HL-60 (cell line): ENCODE measurements around the gene HAPLN2.

Experiments used
- GABPA ChIP-seq: IDR thresholded peaks from 2 replicates; pipeline ENCODE4 v1.6.1; 2012; ENCODE audit warnings: low read depth
- POLR2AphosphoS5 ChIP-seq: IDR thresholded peaks from 2 replicates; pipeline ENCODE4 v1.6.1; 2012; ENCODE audit warnings: low read depth
- TF ChIP-seq, protein P1 (sequence below): IDR thresholded peaks from one replicate; pipeline ENCODE4 v1.5.1; 2011; ENCODE audit warnings: low read length, control low read depth, inconsistent platforms; ENCODE audit not compliant: insufficient read depth
- TF ChIP-seq, protein P2 (sequence below): IDR thresholded peaks from 2 replicates; pipeline ENCODE4 v1.6.1; 2012; ENCODE audit warnings: low read depth; ENCODE audit not compliant: insufficient replicate concordance

DNA sequence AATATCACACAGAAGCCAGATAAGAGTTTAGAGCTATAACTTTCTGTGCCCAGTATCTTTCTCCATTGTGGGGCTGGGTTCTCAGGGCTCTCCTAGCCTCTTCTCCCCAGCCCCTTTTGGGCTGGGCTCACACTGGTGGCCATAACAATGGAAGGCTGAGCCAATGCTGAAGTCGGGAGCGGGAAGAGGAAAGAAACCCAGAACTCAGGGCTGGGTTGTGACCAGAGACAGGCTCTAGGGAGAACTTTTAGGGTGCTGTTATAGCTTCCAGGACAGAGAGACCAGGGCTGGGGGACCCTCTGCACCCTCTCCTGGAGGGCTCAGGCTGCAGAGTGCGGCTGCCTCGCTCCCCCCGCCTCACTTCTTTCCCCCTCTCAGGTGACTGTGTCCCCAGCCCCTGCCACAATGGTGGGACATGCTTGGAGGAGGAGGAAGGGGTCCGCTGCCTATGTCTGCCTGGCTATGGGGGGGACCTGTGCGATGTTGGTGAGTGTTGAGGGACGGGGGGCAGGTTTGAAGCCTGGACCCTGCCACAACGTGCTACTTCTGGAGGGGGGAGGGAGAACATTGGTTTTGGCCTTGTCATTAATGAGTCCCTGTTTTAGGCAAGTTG, 36.8 kb downstream of the HAPLN2 start:
- TF ChIP-seq, protein P1, sequence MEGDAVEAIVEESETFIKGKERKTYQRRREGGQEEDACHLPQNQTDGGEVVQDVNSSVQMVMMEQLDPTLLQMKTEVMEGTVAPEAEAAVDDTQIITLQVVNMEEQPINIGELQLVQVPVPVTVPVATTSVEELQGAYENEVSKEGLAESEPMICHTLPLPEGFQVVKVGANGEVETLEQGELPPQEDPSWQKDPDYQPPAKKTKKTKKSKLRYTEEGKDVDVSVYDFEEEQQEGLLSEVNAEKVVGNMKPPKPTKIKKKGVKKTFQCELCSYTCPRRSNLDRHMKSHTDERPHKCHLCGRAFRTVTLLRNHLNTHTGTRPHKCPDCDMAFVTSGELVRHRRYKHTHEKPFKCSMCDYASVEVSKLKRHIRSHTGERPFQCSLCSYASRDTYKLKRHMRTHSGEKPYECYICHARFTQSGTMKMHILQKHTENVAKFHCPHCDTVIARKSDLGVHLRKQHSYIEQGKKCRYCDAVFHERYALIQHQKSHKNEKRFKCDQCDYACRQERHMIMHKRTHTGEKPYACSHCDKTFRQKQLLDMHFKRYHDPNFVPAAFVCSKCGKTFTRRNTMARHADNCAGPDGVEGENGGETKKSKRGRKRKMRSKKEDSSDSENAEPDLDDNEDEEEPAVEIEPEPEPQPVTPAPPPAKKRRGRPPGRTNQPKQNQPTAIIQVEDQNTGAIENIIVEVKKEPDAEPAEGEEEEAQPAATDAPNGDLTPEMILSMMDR, result no peak
- TF ChIP-seq POLR2AphosphoS5 (no peak), GABPA (no peak)
- TF ChIP-seq, protein P2, sequence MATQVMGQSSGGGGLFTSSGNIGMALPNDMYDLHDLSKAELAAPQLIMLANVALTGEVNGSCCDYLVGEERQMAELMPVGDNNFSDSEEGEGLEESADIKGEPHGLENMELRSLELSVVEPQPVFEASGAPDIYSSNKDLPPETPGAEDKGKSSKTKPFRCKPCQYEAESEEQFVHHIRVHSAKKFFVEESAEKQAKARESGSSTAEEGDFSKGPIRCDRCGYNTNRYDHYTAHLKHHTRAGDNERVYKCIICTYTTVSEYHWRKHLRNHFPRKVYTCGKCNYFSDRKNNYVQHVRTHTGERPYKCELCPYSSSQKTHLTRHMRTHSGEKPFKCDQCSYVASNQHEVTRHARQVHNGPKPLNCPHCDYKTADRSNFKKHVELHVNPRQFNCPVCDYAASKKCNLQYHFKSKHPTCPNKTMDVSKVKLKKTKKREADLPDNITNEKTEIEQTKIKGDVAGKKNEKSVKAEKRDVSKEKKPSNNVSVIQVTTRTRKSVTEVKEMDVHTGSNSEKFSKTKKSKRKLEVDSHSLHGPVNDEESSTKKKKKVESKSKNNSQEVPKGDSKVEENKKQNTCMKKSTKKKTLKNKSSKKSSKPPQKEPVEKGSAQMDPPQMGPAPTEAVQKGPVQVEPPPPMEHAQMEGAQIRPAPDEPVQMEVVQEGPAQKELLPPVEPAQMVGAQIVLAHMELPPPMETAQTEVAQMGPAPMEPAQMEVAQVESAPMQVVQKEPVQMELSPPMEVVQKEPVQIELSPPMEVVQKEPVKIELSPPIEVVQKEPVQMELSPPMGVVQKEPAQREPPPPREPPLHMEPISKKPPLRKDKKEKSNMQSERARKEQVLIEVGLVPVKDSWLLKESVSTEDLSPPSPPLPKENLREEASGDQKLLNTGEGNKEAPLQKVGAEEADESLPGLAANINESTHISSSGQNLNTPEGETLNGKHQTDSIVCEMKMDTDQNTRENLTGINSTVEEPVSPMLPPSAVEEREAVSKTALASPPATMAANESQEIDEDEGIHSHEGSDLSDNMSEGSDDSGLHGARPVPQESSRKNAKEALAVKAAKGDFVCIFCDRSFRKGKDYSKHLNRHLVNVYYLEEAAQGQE, result no peak
